ENCODE measurements around the gene TCP11L2. TPM values are rescaled to one million over a fixed set of nuclear protein-coding genes. Genes with fewer than 3 reads are reported as not detected.
A peak's percentile ranks its signal among the peaks of the same experiment; 100 is the strongest.

TCP11L2 gene
- total and polyA plus RNA-seq, 9 of the 15 experiments (the other 6 are each of a cell fraction or from before 2014, with no cell fraction given) = 0.39 to 4.5 (median 1.3) TPM

GRCh38 chr12:106301611-106302321, 767 bp upstream of the TCP11L2 start (continued):
- TF ChIP-seq ZFP1 (CRISPR knock-in tag; IDR thresholded peaks at IDR 0.05) = no peak
- no peak for TF ChIP-seq EHMT2 (IDR thresholded peaks at IDR 0.05)
- TF ChIP-seq HDAC2 (IDR thresholded peaks at IDR 0.05) = peak; percentile 97
- peak; percentile 71; the same call in 1 of the 2 replicates for TF ChIP-seq AFF4 (CRISPR knock-in tag; IDR thresholded peaks at IDR 0.05)
- TF ChIP-seq NFIC (IDR thresholded peaks at IDR 0.05) = peak; percentile 96
- TF ChIP-seq MTA2 (IDR thresholded peaks at IDR 0.05; ENCODE audit: low read depth) = peak; percentile 96
- TF ChIP-seq LEF1 (IDR thresholded peaks at IDR 0.05) = peak; percentile 96
- TF ChIP-seq ZNF639 (CRISPR knock-in tag; conservative IDR thresholded peaks at IDR 0.05 in 1 of 2, IDR thresholded peaks at IDR 0.05 in 1 of 2) = peak in 1 of 2 experiments; percentile 72; a peak in 2 of 4 replicates
- peak; percentile 84 for TF ChIP-seq MTA3 (IDR thresholded peaks at IDR 0.05; ENCODE audit: borderline replicate concordance)
- TF ChIP-seq E2F6 (IDR thresholded peaks at IDR 0.05; ENCODE audit: borderline replicate concordance in 1 of 2, extremely low read depth in 1 of 2, insufficient read depth in 1 of 2, insufficient read length in 1 of 2, low read depth in 1 of 2, low read length in 1 of 2, poor library complexity in 1 of 2, severe bottlenecking in 1 of 2) = peak in 1 of 2 experiments; percentile 15
- TF ChIP-seq HDAC6 (IDR thresholded peaks at IDR 0.05; ENCODE audit: low read depth, low read length) = no peak
- no peak for TF ChIP-seq PTTG1 (tag; IDR thresholded peaks at IDR 0.05; ENCODE audit: low read depth)
- peak; percentile 38 for TF ChIP-seq BRD9 (IDR thresholded peaks at IDR 0.05; ENCODE audit: low read depth, partially characterized antibody)
- TF ChIP-seq ZNF707 (CRISPR knock-in tag; conservative IDR thresholded peaks at IDR 0.05) = no peak
- TF ChIP-seq YY1 (IDR thresholded peaks at IDR 0.05; ENCODE audit: borderline replicate concordance in 1 of 3, control insufficient read depth in 1 of 3, extremely low read depth in 1 of 3, insufficient read depth in 3 of 3, insufficient read length in 1 of 3, insufficient replicate concordance in 2 of 3, low read depth in 1 of 3, low read length in 2 of 3) = peak in 1 of 3 experiments; percentile 27
- peak; percentile 67; the same call in 1 of the 2 replicates for TF ChIP-seq TFAP4 (CRISPR knock-in tag; IDR thresholded peaks at IDR 0.05; ENCODE audit: borderline replicate concordance)
